HG03066 (cell line): ENCODE results near the gene CACNA2D1.

Experiments
- ATAC-seq: cut with Tn5 transposase; IDR thresholded peaks from one replicate; pipeline ENCODE4 v1.9.1; 2021; ENCODE audit warnings: low read depth; ENCODE audit not compliant: unreplicated experiment

The CACNA2D1 gene

DNA sequence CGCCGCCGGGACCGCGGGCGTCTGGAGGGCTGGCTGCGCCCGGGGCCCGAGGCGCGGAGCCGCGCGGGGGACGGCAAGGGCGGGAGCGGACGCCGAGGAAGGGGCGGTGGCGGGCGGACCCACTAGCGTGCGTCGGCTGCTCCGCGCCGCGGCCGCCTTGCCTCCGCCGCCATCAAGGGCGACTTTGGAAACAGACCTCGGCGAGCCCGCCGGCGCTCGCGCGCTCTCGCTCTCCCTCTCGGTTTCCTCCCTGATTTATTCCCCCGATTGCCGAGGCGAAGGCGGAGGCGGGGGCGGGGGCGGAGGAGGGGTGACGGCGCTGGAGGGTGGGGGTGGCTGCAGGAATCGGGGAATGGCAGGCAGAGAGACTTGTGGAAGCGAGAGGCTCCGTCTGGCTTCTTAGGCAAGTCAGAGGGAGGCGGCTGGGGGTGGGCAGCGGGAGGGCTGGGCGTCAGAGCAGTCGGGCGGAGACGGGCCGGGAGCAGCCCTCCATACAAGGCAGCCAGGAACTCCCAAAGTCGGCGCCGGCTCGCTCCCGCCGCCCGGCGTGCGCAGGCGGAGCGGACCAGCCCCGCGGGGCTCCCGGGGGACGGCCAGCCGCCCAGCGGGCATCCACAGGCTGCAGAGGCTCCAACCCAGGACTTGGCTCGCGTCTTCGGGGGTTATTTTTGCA lies at the start of gene CACNA2D1:
TSS of gene CACNA2D1 (minus strand) at position 231 of the 673 bp plus-strand sequence.
- no peak for ATAC-seq

DNA sequence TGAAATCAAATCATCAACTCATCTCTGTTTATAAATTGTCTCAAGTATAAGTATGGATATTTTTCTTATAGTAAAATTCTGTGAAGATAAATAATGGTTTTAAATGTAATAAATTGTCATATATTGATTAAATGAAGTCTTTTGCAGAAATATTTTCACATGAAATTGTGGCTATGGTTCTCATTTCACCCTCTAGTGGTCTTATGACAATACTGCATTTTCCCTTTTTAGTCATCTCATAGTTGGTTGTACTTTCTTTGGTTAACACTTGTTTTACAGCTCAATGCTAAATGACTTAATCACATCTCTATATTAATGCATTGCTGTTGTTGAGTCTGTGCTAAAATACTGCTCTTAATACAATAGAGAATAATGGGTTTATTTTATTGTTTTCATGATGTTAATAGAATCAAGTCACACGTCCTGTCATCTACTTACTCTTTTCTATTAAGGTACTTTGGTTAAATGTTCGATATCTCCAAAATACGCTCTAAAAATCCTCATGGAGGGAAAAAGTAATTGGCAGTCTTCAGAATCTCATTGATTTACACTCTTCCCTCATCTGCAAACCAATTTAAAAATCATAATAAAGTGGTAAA lies 38.0 kb upstream of the CACNA2D1 start:
- no peak for ATAC-seq

GRCh38 chr7:82477733-82478515 lies 34.3 kb upstream of the CACNA2D1 start:
- ATAC-seq, result no peak

DNA sequence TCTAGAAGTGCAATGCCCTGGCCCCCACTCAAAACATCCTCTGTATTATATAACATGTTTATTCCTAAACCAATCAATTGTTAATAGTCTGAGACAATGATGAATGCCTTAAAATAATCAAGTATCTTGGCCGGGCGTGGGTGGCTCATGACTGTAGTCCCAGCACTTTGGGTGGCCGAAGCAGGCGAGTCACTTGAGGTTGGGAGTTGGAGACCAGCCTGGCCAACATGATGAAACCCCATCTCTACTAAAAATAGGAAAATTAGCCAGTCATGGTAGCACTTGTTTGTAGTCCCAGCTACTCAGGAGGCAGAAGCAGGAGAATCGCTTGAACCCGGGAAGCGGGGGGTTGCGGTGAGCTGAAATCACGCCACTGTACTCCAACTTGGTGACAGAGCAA lies 29.4 kb upstream of the CACNA2D1 start:
- ATAC-seq, result no peak

- no peak for ATAC-seq
Observed at GRCh38 chr7:82471351-82472020, 27.9 kb upstream of the CACNA2D1 start.

DNA sequence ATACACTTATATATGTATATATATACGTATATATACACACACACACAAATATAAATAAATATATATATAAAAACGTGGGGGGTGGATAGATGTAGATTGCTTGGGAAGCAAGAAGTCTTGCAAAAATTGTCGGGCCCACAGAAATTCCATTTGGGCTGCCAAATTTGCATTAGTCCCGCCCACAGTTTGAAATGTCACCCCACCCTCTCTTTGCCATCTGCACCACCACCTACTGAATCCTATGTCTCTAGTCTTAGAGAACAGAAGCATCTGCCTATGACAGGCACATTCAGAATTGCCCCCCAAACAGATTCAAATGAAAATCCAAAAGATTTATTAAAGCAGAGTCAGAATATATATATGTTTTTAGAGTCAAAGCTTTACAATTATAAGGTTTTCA lies 25.6 kb upstream of the CACNA2D1 start:
- no peak for ATAC-seq

GRCh38 chr7:82468435-82468834 lies 24.9 kb upstream of the CACNA2D1 start:
- no peak for ATAC-seq

DNA sequence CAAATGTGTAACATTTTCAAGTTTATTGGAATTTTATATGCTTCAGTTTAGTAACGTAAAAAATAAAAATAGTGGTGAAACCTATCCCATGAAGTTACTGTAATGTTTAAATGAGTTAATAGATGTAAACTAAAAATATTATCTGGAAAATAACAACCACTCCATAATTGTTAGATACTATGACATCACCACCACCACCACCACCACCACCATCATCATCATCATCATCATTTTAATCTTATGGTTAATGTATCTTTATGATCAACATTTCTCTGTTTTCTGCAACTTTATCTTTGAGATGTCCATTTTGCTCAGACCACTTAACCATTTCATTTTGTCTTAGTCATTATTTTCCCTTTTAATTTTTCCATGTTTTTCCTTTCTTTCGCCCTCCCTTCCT lies 23.4 kb upstream of the CACNA2D1 start:
- no peak for ATAC-seq

DNA sequence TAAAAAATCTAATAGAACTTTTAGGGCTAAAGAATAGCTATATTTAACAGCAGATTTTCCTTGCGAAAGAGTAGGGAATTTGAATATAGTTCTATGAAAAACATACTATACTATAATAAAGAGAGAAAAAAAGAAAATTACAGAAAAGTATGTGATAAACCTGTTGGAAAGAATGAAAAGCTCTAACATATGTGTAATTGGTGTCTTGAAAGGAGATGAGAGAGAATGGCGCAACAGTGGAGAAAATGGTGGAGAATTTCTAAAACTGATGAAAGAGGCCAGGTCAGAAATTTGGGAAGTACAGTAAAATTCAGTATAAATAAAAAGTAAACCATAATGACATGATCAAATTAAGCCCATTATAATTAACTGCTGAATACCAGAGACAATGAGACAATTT lies 20.8 kb upstream of the CACNA2D1 start:
- no peak for ATAC-seq

DNA sequence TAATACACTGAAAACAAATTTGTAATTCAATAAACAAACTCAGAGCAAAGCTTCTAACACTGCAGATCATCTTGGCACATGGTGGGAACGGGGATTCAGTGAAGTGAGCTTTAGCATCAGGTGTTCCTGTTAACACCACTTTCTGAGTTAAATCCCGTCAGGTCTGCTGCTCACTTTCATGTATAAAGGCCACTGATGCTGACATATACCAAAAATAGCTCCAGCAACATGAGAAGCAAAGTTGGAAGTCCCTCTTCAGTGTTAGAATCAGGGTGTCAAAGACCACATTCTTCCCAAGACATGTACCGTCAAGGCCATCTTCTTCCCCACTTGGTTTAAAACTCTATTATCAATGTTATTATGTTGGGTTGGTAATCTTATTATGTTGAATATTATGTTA lies 11.7 kb upstream of the CACNA2D1 start:
- no peak for ATAC-seq

DNA sequence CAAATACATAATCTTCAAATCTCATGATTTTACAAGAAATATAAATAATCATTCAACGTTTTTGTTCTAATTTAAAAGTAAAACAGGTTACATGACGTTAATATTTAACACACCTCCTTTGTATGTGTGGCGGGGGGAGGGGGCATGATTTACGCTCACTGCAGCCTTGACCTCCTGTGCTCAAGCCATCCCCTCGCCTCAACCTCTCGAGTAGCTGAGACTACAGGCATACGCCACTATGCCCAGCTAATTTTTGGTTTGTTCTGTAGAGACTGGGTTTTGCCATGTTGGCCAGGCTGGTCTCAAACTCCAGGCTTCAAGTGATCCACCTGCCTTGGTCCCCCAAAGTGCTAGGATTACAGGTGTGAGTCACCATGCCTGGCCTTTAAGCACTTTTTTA lies 7.2 kb upstream of the CACNA2D1 start:
- no peak for ATAC-seq

DNA sequence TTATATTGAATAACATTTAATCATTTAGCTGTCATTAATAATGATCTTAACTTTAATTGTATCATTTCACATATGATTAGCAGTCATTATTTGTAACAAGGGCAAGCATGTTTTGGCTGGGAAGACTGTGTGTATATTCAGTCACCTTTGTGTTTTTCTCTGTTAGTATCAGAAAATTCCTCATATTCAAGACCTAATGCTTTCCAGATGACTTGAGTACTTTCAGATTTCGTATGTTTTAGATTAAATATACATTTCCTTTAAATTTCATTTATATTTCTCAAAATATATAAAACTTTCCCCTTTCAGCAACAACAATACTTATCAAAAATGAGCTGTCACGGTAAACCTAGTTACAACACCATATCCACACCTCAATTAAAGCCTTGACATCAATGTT lies 6.3 kb upstream of the CACNA2D1 start:
- ATAC-seq, result no peak

- no peak for ATAC-seq
Observed at GRCh38 chr7:82446897-82447296, 3.3 kb upstream of the CACNA2D1 start.

DNA sequence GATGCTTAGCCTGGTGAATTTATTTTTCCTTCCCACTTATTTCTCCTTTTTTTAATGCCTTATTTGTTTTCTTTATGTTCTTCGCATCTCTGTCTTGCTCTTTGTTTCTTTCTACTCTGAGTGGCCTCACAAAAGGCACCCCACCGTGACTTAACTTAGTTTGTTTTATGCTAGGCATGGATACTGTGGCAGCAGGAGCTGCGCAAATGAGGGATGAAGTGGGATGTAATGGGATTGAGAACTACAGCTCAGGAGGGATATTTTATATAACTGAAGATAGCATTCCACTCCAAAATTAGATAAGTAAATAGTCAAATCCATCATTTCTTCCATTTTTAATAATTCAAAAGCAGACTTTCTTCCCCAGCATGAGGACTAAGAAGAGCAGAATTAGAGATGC lies 1.7 kb upstream of the CACNA2D1 start:
- ATAC-seq, result no peak

DNA sequence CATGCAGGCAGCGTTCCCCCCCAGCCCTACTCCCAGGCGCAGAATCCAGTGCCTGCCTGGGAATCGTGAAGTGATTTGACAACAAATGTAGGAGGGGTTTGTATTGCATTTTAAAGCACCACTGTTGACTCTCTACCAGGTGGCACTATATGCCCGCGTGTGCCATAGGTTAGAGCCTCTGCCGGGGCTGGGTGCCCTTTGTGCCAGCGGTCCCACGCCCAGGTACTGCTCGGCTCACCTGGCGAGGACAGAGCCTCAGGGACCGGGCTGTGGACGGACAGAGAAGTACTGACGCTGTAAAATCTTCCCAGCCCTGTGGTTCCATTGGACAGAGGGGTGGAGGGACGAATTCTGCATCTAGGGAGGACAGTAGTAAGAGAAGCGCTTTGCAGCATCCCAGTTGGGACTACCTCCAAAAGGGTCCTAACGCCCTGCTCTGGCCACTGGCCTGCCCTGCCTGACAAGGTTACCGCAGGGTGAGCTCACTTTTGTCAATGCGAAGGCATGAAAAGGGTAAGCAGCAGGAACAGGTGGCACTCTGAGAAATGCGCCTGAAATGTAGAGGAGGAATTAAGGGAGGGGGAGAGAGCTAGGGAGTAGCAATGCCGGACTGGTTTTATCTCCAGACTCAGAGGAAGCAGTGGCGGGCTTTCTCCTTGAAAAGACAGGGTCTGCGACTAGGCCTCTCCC lies 788 bp upstream of the CACNA2D1 start:
- ATAC-seq, result no peak

DNA sequence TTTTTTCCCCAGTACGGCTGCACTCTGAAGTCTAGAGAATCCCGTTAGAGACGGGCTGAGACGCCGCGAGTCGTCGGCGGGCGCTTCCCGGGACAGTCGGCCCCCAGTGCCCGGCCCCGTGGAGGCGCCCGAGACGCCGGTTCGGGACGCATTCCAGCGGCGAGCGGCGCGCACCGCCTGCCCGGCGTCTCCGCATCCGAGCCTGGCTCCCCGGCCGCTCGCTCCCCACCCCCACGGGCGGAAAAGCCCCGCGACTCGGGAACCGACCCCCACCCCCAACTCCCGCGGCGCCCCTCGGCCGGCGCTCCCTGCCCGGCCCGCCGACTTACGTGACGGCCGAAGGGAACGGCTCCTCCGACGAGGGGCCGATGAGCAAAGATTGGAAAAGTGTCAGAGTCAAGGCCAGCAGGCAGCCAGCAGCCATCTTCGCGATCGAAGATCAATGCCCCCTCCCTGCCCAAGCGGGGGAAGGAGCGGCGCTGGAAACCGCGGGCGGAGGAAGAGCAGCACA lies 486 bp downstream of the CACNA2D1 start:
- ATAC-seq, result no peak

DNA sequence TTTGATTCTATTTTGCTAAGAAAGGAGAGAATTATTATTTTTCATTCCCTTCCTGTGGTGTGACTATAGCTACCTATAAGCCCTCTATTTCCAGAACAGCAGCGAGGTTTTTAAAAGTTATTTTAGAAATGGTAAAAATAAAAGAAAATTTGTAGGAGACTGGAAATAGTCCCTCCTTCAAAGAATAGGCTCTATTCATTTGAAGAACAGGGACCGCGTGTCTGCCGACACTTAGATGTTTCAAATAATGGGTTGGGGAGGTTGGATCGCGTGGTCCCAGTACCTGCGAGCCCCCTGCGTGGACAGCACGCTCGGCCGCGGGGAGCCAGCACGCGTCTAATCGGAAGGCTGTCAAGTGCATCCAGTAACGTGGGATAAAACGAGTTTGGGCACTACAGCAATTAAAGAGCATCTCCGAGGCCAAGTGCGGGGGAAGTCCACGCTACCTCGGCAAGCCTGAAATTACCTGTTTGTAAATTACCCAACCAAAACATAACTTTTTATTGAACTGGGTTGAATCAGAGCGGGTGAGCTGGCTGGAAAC lies 1.0 kb downstream of the CACNA2D1 start:
- ATAC-seq, result no peak

DNA sequence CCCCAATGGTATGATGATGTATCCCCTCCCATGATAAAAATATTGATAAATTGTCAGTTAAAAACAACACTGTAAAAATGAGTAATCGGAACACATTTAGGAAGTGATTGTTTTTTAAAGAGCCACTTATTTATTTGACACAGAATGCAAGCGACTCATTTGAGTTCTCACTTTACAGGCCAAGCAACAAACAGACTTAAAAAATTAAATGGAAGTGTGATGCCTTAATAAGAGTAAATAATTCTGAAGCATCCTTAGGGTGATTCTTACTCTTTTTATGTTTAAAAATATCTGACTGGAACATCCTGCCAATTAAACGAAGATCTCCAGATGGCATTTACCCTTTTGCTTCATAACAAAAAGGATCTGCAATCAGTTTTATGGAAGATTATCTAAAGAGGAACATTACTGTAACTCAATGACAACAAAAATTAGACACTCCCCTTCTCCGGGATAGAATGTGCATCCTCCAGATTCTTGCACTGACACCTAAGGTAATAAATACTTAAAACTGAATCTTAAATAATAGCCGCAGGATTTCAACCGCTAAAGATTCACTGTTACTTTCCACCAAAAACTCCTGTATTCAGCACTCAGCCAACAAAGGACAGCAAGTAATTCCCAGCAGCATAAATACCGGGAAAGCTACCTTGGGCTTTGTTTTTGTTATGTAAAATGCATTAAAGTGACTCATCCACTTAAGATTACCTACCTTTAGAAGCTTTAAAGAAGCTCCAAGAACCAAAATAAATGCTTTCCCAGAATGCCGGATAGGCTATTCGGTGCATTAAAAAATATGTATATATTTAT lies 1.7 kb downstream of the CACNA2D1 start:
- ATAC-seq, result no peak

- no peak for ATAC-seq
Observed at GRCh38 chr7:82438521-82438920, 5.1 kb downstream of the CACNA2D1 start.
